CD4-positive, alpha-beta T cell (primary cell): ENCODE data around the gene KRTAP5-1. TPM values are rescaled to one million over a fixed set of nuclear protein-coding genes. Genes with fewer than 3 reads are reported as not detected.
"Not testable (repeated sequence)": the region's sequence is repeated elsewhere in the genome, so short reads cannot be mapped to it uniquely, and the experiment has no call there.

Experiments used
- ATAC-seq: fragments of 200-7000 bp; cut with Tn5 transposase; one replicate; pipeline ENCODE4 v1.10.0; 2022; ENCODE audit warnings: mild to moderate bottlenecking; ENCODE audit not compliant: poor library complexity
- CTCF ChIA-PET: fragments of 350-600 bp; sonication (Branson Sonifier 250); formaldehyde crosslinking; loops from one replicate; lab custom pipeline; 2021; ENCODE audit warnings: antibody characterized with exemption, inconsistent platforms; lab: Charles Lee
- POLR2A ChIA-PET: fragments of 350-600 bp; sonication (Branson Sonifier 250); formaldehyde crosslinking; loops from one replicate; lab custom pipeline; 2021; ENCODE audit warnings: antibody characterized with exemption, inconsistent platforms; lab: Charles Lee
- DNase-seq, 14 experiments: peaks; one replicate each; pipeline ENCODE4 v3.0.0-alpha.2; 2013 to 2020; ENCODE audit warnings: mixed read lengths in 2 of 14
- H3K27ac ChIP-seq, 2 donors: one replicate each; pipeline versions ENCODE4 v1.5.1 to v1.7.0; 2013; ENCODE audit warnings: low read length in 2 of 2, low read depth in 1 of 2, mild to moderate bottlenecking in 1 of 2
- H3K27me3 ChIP-seq, 2 experiments: 1 replicate in 1 of 2; 2 replicates in 1 of 2; pipeline versions ENCODE4 v1.6.1 to v1.7.0; 2013; ENCODE audit warnings: low read length in 2 of 2, control low read depth in 1 of 2, mild to moderate bottlenecking in 1 of 2, moderate library complexity in 1 of 2; ENCODE audit not compliant: insufficient read depth in 2 of 2, control insufficient read depth in 1 of 2
- H3K36me3 ChIP-seq: one replicate; pipeline ENCODE4 v1.6.1; 2013; ENCODE audit warnings: low read length, control low read depth; ENCODE audit not compliant: insufficient read depth
- H3K4me1 ChIP-seq: one replicate; pipeline ENCODE4 v1.6.1; 2013; ENCODE audit warnings: low read length, control low read depth; ENCODE audit not compliant: insufficient read depth
- H3K4me3 ChIP-seq: one replicate; pipeline ENCODE4 v1.5.1; 2013; ENCODE audit warnings: mild to moderate bottlenecking, low read length, moderate library complexity
- H3K9me3 ChIP-seq, 2 experiments: 1 replicate in 1 of 2; 2 replicates in 1 of 2; pipeline versions ENCODE4 v1.6.1 to v1.7.0; 2013; ENCODE audit warnings: low read length in 2 of 2, mild to moderate bottlenecking in 2 of 2, control low read depth in 1 of 2, moderate library complexity in 1 of 2; ENCODE audit not compliant: control insufficient read depth in 1 of 2, insufficient read depth in 1 of 2
- H3K27ac Mint-ChIP-seq: one replicate; pipeline ENCODE4 v1.8.0; 2020; ENCODE audit warnings: mixed read lengths
- H3K27me3 Mint-ChIP-seq: one replicate; pipeline ENCODE4 v1.8.0; 2021; ENCODE audit warnings: mixed read lengths
- H3K36me3 Mint-ChIP-seq: one replicate; pipeline ENCODE4 v1.8.0; 2021; ENCODE audit warnings: low read depth, mixed read lengths
- H3K4me1 Mint-ChIP-seq: one replicate; pipeline ENCODE4 v1.8.0; 2021; ENCODE audit warnings: low read depth, mixed read lengths
- H3K4me3 Mint-ChIP-seq: one replicate; pipeline ENCODE4 v1.8.0; 2020; ENCODE audit warnings: mild to moderate bottlenecking, mixed read lengths
- H3K9me3 Mint-ChIP-seq: one replicate; pipeline ENCODE4 v1.8.0; 2020; ENCODE audit warnings: mixed read lengths
- CTCF ChIP-seq: fragments of 200-600 bp; IDR thresholded peaks from one replicate; pipeline ENCODE4 v1.8.0; 2022; ENCODE audit warnings: antibody characterized with exemption, mild to moderate bottlenecking
- intact Hi-C, 2 experiments: fragments of 100-400 bp; cut with DNase I in 1 of 2; cut with micrococcal nuclease in 1 of 2; formaldehyde crosslinking; loops; one replicate each; pipeline versions ENCODE4 v1.15.1 to v1.9.0; 2023 to 2025; cut with DNase I, micrococcal nuclease
- total RNA-seq, 174 experiments: library from RNA in 2 of 174; stranded (reverse) in 2 of 174; gene quantifications; one replicate each; pipeline ENCODE4 v1.2.3 and lab custom pipeline; 2021 to 2026

KRTAP5-1 gene
- total RNA-seq, 2 experiments from 2014 or later = not detected

DNA sequence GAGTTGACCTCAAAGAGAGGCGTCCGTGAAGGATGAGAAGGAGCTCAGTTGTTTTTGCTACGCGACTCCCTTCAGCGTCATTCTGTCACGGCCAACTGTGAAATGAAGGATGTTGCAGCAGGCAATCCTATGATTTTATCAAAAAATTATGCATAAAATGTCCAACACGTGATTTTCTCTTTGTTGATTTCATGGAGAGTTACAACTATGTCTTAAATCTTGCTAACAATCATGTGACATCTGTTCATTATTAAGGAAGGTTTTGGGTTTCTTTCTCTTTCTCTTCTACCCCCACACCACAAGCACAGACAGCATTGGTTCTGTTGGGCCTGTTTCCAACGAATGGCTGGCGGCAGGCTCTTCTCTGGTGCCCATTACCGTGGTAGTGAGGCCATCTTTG is 33.1 kb upstream of the KRTAP5-1 start:
- ChIA-PET CTCF (no interaction called here), POLR2A (no interaction called here)
- H3K27me3 ChIP-seq = peaks cover 3 to 7% of the 10 kb centered on the region in 2 experiments
- no peak overlapping the region for H3K27ac Mint-ChIP-seq
- peaks cover 11% of the 10 kb centered on the region for H3K4me1 ChIP-seq
- no peaks in the 10 kb centered on the region for H3K36me3 Mint-ChIP-seq
- intact Hi-C loops = no loop called here
- H3K4me3 ChIP-seq = no peak overlapping the region
- no peak for ATAC-seq
- H3K36me3 ChIP-seq = no peaks in the 10 kb centered on the region
- no peaks in the 10 kb centered on the region for H3K9me3 ChIP-seq
- peaks cover 46% of the 10 kb centered on the region for H3K27me3 Mint-ChIP-seq
- peaks cover 6% of the 10 kb centered on the region for H3K4me1 Mint-ChIP-seq
- no peak overlapping the region for H3K4me3 Mint-ChIP-seq
- TF ChIP-seq CTCF = no peak
- DNase-seq = no peak
- H3K27ac ChIP-seq = no peak overlapping the region
- H3K9me3 Mint-ChIP-seq = no peaks in the 10 kb centered on the region

GRCh38 chr11:1608363-1608762 is 23.3 kb upstream of the KRTAP5-1 start, which contains the start of gene KRTAP5-3:
TSS of gene KRTAP5-3 (minus strand) at chr11:1608463. CDS start at chr11:1608385, 78 bp downstream.
- H3K27ac Mint-ChIP-seq = no peak within 1 kb of the TSS
- no peak for TF ChIP-seq CTCF
- H3K27me3 ChIP-seq = peaks cover 0 to 3% of the 10 kb centered on the region in 2 experiments
- DNase-seq (no peak), ATAC-seq (no peak)
- H3K36me3 ChIP-seq = no peaks in the 10 kb centered on the region
- no peak within 1 kb of the TSS for H3K27ac ChIP-seq
- H3K4me1 Mint-ChIP-seq = peaks cover 8% of the 10 kb centered on the region
- peaks cover 0 to 5% of the 10 kb centered on the region in 2 experiments for H3K9me3 ChIP-seq
- no peaks in the 10 kb centered on the region for H3K9me3 Mint-ChIP-seq
- POLR2A ChIA-PET = no interaction called here
- CTCF ChIA-PET = no interaction called here
- no peak within 1 kb of the TSS for H3K4me3 Mint-ChIP-seq
- H3K4me1 ChIP-seq = peaks cover 15% of the 10 kb centered on the region
- intact Hi-C loops = no loop called here
- H3K36me3 Mint-ChIP-seq = no peaks in the 10 kb centered on the region
- H3K4me3 ChIP-seq = no peak within 1 kb of the TSS
- peaks cover 32% of the 10 kb centered on the region for H3K27me3 Mint-ChIP-seq

DNA sequence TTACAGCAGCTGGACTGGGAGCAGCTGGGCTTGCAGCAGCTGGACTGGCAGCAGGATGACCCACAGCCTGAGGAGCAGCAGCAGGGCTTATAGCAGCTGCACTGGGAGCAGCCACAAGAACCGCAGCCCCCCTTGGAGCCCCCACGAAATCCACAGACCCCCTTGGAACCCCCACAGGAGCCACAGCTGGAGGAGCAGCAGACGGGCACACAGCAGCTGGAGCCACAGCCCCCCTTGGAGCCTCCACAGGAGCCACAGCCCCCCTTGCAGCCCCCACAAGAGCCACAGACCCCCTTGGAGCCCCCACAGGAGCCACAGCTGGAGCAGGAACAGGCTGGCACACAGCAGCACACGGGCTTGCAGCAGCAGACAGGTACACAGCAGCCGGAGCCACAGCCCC is 22.8 kb upstream of the KRTAP5-1 start:
- H3K4me3 Mint-ChIP-seq, H3K27ac ChIP-seq, H3K9me3 ChIP-seq, CTCF ChIA-PET, H3K27ac Mint-ChIP-seq, H3K36me3 Mint-ChIP-seq, H3K4me1 Mint-ChIP-seq, DNase-seq, intact Hi-C loops, H3K27me3 ChIP-seq, H3K4me3 ChIP-seq, H3K9me3 Mint-ChIP-seq, POLR2A ChIA-PET, H3K36me3 ChIP-seq, ATAC-seq: not testable (repeated sequence)
- H3K4me1 ChIP-seq = peaks cover 15% of the 10 kb centered on the region
- peaks cover 33% of the 10 kb centered on the region for H3K27me3 Mint-ChIP-seq

GRCh38 chr11:1607156-1607845 is 22.2 kb upstream of the KRTAP5-1 start:
- H3K4me3 ChIP-seq, CTCF ChIA-PET, H3K27ac Mint-ChIP-seq, ATAC-seq, H3K36me3 ChIP-seq, intact Hi-C loops, DNase-seq, H3K9me3 Mint-ChIP-seq, POLR2A ChIA-PET, H3K27ac ChIP-seq, H3K9me3 ChIP-seq, H3K4me3 Mint-ChIP-seq, H3K27me3 ChIP-seq, H3K4me1 Mint-ChIP-seq, H3K36me3 Mint-ChIP-seq: not testable (repeated sequence)
- peaks cover 33% of the 10 kb centered on the region for H3K27me3 Mint-ChIP-seq
- H3K4me1 ChIP-seq = peaks cover 15% of the 10 kb centered on the region

DNA sequence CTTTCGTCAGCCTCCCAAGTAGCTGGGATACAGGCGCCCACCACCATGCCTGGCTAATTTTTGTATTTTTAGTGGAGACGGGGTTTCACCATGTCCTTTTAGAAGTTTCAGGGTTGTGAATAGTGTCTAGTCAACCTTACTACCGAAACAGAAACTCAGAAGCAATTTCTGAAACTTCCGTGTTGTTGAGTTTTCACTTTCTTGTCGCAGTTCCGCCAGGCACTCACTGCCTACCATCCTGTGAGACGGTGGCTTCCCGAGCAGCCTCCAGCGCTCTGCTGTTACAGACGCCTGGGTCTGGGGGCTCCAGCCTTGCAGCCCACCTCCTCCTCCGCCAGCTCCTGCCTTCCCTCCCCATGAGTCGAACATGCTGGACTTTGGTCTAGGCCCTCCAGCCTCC is 20.8 kb upstream of the KRTAP5-1 start:
- peak in 4 of 14 experiments; percentile 15 to 65 (median 42) for DNase-seq
- peak; percentile 54 for ATAC-seq
- H3K36me3 Mint-ChIP-seq, H3K9me3 Mint-ChIP-seq, H3K4me1 Mint-ChIP-seq, H3K36me3 ChIP-seq, intact Hi-C loops, CTCF ChIA-PET, H3K27me3 ChIP-seq, H3K4me3 ChIP-seq, H3K27ac ChIP-seq, POLR2A ChIA-PET, H3K9me3 ChIP-seq: not testable (repeated sequence)
- Mint-ChIP-seq H3K27me3 (peaks cover 40% of the 10 kb centered on the region), H3K27ac (peak overlapping the region; percentile 15), H3K4me3 (peak overlapping the region; percentile 58)
- peaks cover 15% of the 10 kb centered on the region for H3K4me1 ChIP-seq
